RKO (cell line): ENCODE data around the gene THOC5.
"Not testable (repeated sequence)": the region's sequence is repeated elsewhere in the genome, so short reads cannot be mapped to it uniquely, and the experiment has no call there.

Experiments used
- DNase-seq: peaks from one replicate; pipeline ENCODE4 v3.0.0-alpha.2; 2016; ENCODE audit warnings: low spot score

Gene THOC5

GRCh38 chr22:29510542-29510941, 43.0 kb downstream of the THOC5 start:
- DNase-seq = no peak

GRCh38 chr22:29509815-29510214, 43.7 kb downstream of the THOC5 start:
- DNase-seq = no peak

GRCh38 chr22:29509298-29509697, 44.3 kb downstream of the THOC5 start:
- no peak for DNase-seq

- DNase-seq = peak; percentile 11
Observed at GRCh38 chr22:29503811-29504372, 49.7 kb downstream of the THOC5 start.

- no peak for DNase-seq
Observed at GRCh38 chr22:29499852-29500251, 53.7 kb downstream of the THOC5 start.

GRCh38 chr22:29493636-29494035, 59.9 kb downstream of the THOC5 start:
- DNase-seq = no peak

GRCh38 chr22:29491012-29491411, 62.5 kb downstream of the THOC5 start:
- DNase-seq = no peak

- DNase-seq = not testable (repeated sequence)
Observed at GRCh38 chr22:29489127-29489780, 64.3 kb downstream of the THOC5 start.

- no peak for DNase-seq
Observed at GRCh38 chr22:29487426-29487986, 66.1 kb downstream of the THOC5 start.

- DNase-seq = no peak
Observed at GRCh38 chr22:29485448-29485847, 68.1 kb downstream of the THOC5 start.

GRCh38 chr22:29484642-29485041, 68.9 kb downstream of the THOC5 start:
- no peak for DNase-seq

- DNase-seq = no peak
Observed at GRCh38 chr22:29483254-29483653, 70.3 kb downstream of the THOC5 start.

GRCh38 chr22:29482726-29483125, 70.8 kb downstream of the THOC5 start:
- no peak for DNase-seq

GRCh38 chr22:29482253-29482652, 71.3 kb downstream of the THOC5 start:
- DNase-seq = no peak

- no peak for DNase-seq
Observed at GRCh38 chr22:29481265-29482000, 72.1 kb downstream of the THOC5 start.

GRCh38 chr22:29480512-29481264, 72.9 kb downstream of the THOC5 start:
- no peak for DNase-seq

GRCh38 chr22:29480262-29480511, 73.4 kb downstream of the THOC5 start:
- no peak for DNase-seq

GRCh38 chr22:29479417-29480261, 73.9 kb downstream of the THOC5 start, which contains the start of gene NEFH:
NEFH (plus strand) TSS chr22:29480218; CDS start chr22:29480263, 45 bp downstream.
- DNase-seq = no peak

- no peak for DNase-seq
Observed at GRCh38 chr22:29478326-29479276, 75.0 kb downstream of the THOC5 start.

- DNase-seq = no peak
Observed at GRCh38 chr22:29477723-29478318, 75.7 kb downstream of the THOC5 start.
